Gastroesophageal sphincter (tissue), 4 donors: ENCODE results near the gene MBD6. TPM values are rescaled to one million over a fixed set of nuclear protein-coding genes. Genes with fewer than 3 reads are reported as not detected.

Experiments used
- ATAC-seq: fragments of 150-250 bp; one replicate; pipeline ENCODE4 v1.9.1; 2016; ENCODE audit warnings: mild to moderate bottlenecking, moderate library complexity
- H3K27ac ChIP-seq, 4 donors: fragments of 200-600 bp; sonication (generic) in 3 of 4; 1 replicate in 3 of 4; 2 replicates in 1 of 4; pipeline ENCODE4 v1.5.1; 2016 to 2019
- H3K27me3 ChIP-seq: fragments of 200-600 bp; sonication (generic); one replicate; pipeline ENCODE4 v1.5.1; 2019
- H3K36me3 ChIP-seq, 2 donors: fragments of 200-600 bp; sonication (generic); one replicate each; pipeline ENCODE4 v1.5.1; 2019; ENCODE audit warnings: control low read depth in 1 of 2
- H3K4me1 ChIP-seq, 3 donors: fragments of 200-600 bp; sonication (generic); 1 replicate in 2 of 3; 2 replicates in 1 of 3; pipeline ENCODE4 v1.5.1; 2016 to 2019; ENCODE audit warnings: control low read depth in 2 of 3
- H3K4me3 ChIP-seq, 2 donors: fragments of 200-600 bp; sonication (generic); one replicate each; pipeline ENCODE4 v1.5.1; 2019; ENCODE audit warnings: mild to moderate bottlenecking in 1 of 2, moderate library complexity in 1 of 2
- H3K9me3 ChIP-seq, 3 donors: fragments of 200-600 bp; sonication (generic); one replicate each; pipeline ENCODE4 v1.5.1; 2017 to 2019; ENCODE audit warnings: control low read depth in 2 of 3
- CTCF ChIP-seq, 4 experiments: fragments of 200-600 bp in 2 of 4; fragments of 450-650 bp in 2 of 4; sonication (generic) in 1 of 4; IDR thresholded peaks; one replicate each; pipeline ENCODE4 v1.5.1; 2017 to 2019; ENCODE audit warnings: antibody characterized with exemption in 4 of 4, mild to moderate bottlenecking in 2 of 4, moderate library complexity in 2 of 4
- EP300 ChIP-seq: sonication (generic); formaldehyde crosslinking; IDR thresholded peaks from one replicate; pipeline ENCODE4 v1.6.1; 2017; ENCODE audit warnings: antibody characterized with exemption, mild to moderate bottlenecking
- POLR2A ChIP-seq, 2 donors: fragments of 450-650 bp; IDR thresholded peaks; one replicate each; pipeline ENCODE4 v1.6.1; 2017; ENCODE audit warnings: antibody characterized with exemption in 2 of 2, mild to moderate bottlenecking in 2 of 2, moderate library complexity in 1 of 2
- POLR2AphosphoS5 ChIP-seq: sonication (generic); formaldehyde crosslinking; IDR thresholded peaks from one replicate; pipeline ENCODE4 v1.6.1; 2017; ENCODE audit warnings: antibody characterized with exemption
- WGBS, 2 donors: methylation state at CpG; one replicate each; pipeline ENCODE4 v1.1.5; 2018; ENCODE audit warnings: low coverage in 1 of 2; 5-methylcytosine and 5-hydroxymethylcytosine counted together
- total RNA-seq, 4 donors: library from RNA; depleted of rRNA; stranded (reverse); fragments of >200 nt; gene quantifications; one replicate each; pipeline ENCODE4 v1.1.0, GENCODE V29; 2016

Gene MBD6
- total RNA-seq, 4 donors from 2014 or later, result 8.9 to 22.6 (median 19.7) TPM

DNA sequence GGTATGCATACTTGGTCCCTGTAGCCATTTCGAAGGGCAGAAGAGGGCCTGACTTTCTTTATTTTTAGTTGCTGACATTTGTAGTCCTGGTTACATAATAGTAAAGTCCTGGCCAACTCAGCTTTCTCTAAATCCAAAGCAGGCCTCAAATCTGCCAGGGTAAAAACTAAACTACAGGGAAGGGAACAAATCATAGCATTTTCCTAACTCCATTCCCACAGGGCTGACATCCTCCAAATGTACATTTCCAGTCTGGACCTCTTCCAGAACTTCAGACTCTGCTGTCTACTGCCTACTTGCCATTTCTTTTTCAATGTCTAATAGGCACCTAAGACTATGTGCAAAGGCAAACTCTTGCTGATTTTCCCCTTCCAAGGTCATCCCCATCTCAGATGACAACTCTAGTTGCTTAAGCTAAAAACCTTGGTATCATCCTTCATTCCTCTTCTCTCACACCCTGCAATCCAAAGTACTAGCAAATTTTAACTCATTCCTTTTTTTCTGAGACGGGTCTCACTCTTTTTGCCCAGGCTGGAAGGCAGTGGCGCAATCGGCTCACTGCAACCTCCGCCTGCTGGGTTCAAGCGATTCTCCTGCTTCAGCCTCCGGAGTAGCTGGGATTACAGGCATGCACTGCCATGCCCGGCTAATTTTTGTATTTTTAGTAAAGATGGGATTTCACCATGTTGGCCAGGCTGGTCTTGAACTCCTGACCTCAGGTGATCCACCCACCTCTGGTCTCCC, 4.3 kb upstream of the MBD6 start:
- Histone ChIP-seq H3K27ac (peak overlapping the region; percentile 93 to 99 (median 98)), H3K9me3 (no peaks in the 10 kb centered on the region), H3K27me3 (no peaks in the 10 kb centered on the region), H3K4me3 (peak overlapping the region; percentile 74 to 79), H3K36me3 (peaks cover 7 to 41% of the 10 kb centered on the region in 2 donors), H3K4me1 (peaks cover 5 to 59% (median 36%) of the 10 kb centered on the region in 3 donors)
- WGBS, 2 donors, result 46 to 65% methylated on average over 6 to 7 of the region's 8 CpGs
- peak; percentile 47 for TF ChIP-seq POLR2AphosphoS5
- TF ChIP-seq POLR2A (IDR thresholded peaks at IDR 0.05), result no peak
- TF ChIP-seq CTCF (IDR thresholded peaks at IDR 0.05), result no peak
- ATAC-seq, result no peak

- Histone ChIP-seq H3K4me1 (peaks cover 5 to 67% (median 42%) of the 10 kb centered on the region in 3 donors), H3K27me3 (no peaks in the 10 kb centered on the region), H3K36me3 (peaks cover 7 to 38% of the 10 kb centered on the region in 2 donors), H3K4me3 (peak overlapping the region; percentile 74 to 79), H3K9me3 (no peaks in the 10 kb centered on the region), H3K27ac (peak overlapping the region; percentile 93 to 99 (median 98))
- 16 to 39% methylated on average over 3 to 7 of the region's 7 CpGs for WGBS, 2 donors
- no peak for ATAC-seq
- TF ChIP-seq EP300 (no peak), CTCF (IDR thresholded peaks at IDR 0.05) (no peak), POLR2AphosphoS5 (no peak), POLR2A (IDR thresholded peaks at IDR 0.05) (no peak)
Observed at GRCh38 chr12:57518920-57519795, 3.5 kb upstream of the MBD6 start.

DNA sequence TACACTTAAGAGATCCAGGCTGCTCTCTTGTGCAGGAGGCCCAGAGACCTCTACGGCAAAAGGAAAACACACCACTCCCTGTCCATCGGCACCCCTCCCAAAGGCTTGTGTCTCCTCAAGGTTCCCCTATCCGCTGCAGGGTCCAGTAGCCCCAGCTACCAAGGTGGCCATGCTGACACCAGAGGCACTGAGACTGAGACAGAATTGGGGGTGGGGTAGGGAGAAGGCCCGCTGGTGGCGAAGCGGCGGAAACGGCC, 2.9 kb upstream of the MBD6 start:
- H3K27ac ChIP-seq, result peak overlapping the region; percentile 93 to 99 (median 98)
- peaks cover 5 to 73% (median 47%) of the 10 kb centered on the region in 3 donors for H3K4me1 ChIP-seq
- no peak for ATAC-seq
- H3K36me3 ChIP-seq, result peaks cover 5 to 38% of the 10 kb centered on the region in 2 donors
- 0% methylated on average over 7 of the region's 8 CpGs; no CpG with 5 or more reads in 1 of the 2 donors for WGBS, 2 donors
- TF ChIP-seq CTCF (IDR thresholded peaks at IDR 0.05), result no peak
- no peak for TF ChIP-seq EP300
- no peak for TF ChIP-seq POLR2A (IDR thresholded peaks at IDR 0.05)
- no peak for TF ChIP-seq POLR2AphosphoS5
- peak overlapping the region; percentile 74 to 79 for H3K4me3 ChIP-seq
- H3K9me3 ChIP-seq, result no peaks in the 10 kb centered on the region
- H3K27me3 ChIP-seq, result no peaks in the 10 kb centered on the region

- Histone ChIP-seq H3K4me1 (peaks cover 5 to 78% (median 51%) of the 10 kb centered on the region in 3 donors), H3K9me3 (no peaks in the 10 kb centered on the region), H3K4me3 (peak within 1 kb of the TSS; percentile 74 to 79), H3K27me3 (no peaks in the 10 kb centered on the region), H3K36me3 (peaks cover 0 to 38% of the 10 kb centered on the region in 2 donors), H3K27ac (peak within 1 kb of the TSS; percentile 97 to 99 (median 98))
- TF ChIP-seq CTCF (IDR thresholded peaks at IDR 0.05) (no peak), POLR2A (IDR thresholded peaks at IDR 0.05) (peak; percentile 98 to 99), EP300 (no peak), POLR2AphosphoS5 (peak; percentile 100)
- peak; percentile 86 for ATAC-seq
- 0 to 4% methylated on average over 10 to 11 of the region's 52 CpGs for WGBS, 2 donors
Observed at GRCh38 chr12:57520053-57520818, 2.4 kb upstream of the MBD6 start, which contains the start of gene DDIT3. Gene DDIT3 (minus strand): TSS chr12:57520514. CDS start chr12:57517406, 3,108 bp downstream.
